Adrenal gland (tissue), 12 donors: Measurements from ENCODE around the gene DZIP1L. TPM values are rescaled to one million over a fixed set of nuclear protein-coding genes. Genes with fewer than 3 reads are reported as not detected.

Source experiments
- DNase-seq, 7 donors: peaks; one replicate each; pipeline ENCODE4 v3.0.0-alpha.2; 2019 to 2020
- H3K27ac ChIP-seq, 5 donors: fragments of 200-600 bp; sonication (generic) in 4 of 5; 1 replicate in 3 of 5; 2 replicates in 2 of 5; pipeline versions ENCODE4 v1.5.1 to v1.8.0; 2016 to 2020; ENCODE audit warnings: mild to moderate bottlenecking in 1 of 5
- H3K27me3 ChIP-seq: fragments of 200-600 bp; 2 replicates; pipeline ENCODE4 v1.8.0; 2021
- H3K36me3 ChIP-seq, 2 donors: fragments of 200-600 bp; replicated peaks in 1 of 2; 1 replicate in 1 of 2; 2 replicates in 1 of 2; pipeline versions ENCODE4 v1.5.1 to v1.8.0; 2018 to 2022
- H3K4me1 ChIP-seq, 2 donors: fragments of 200-600 bp; replicated peaks in 1 of 2; 1 replicate in 1 of 2; 2 replicates in 1 of 2; pipeline versions ENCODE4 v1.5.1 to v1.8.0; 2018 to 2021
- H3K4me3 ChIP-seq, 4 donors: fragments of 200-600 bp; sonication (generic) in 3 of 4; one replicate each; pipeline ENCODE4 v1.5.1; 2016 to 2018
- H3K9me3 ChIP-seq, 3 donors: fragments of 200-600 bp; sonication (generic) in 1 of 3; replicated peaks in 1 of 3; 1 replicate in 2 of 3; 2 replicates in 1 of 3; pipeline versions ENCODE4 v1.5.1 to v1.8.0; 2016 to 2021
- CTCF ChIP-seq, 6 experiments: fragments of 450-650 bp in 4 of 6; fragments of 200-600 bp in 2 of 6; sonication (generic) in 1 of 6; IDR thresholded peaks; 1 replicate in 5 of 6; 2 replicates in 1 of 6; pipeline versions ENCODE4 v1.5.1 to v1.8.0; 2016 to 2021; ENCODE audit warnings: antibody characterized with exemption in 6 of 6, mild to moderate bottlenecking in 2 of 6, moderate library complexity in 1 of 6
- POLR2A ChIP-seq, 2 donors: fragments of 450-650 bp; IDR thresholded peaks; one replicate each; pipeline ENCODE4 v1.6.1; 2017; ENCODE audit warnings: antibody characterized with exemption in 2 of 2, mild to moderate bottlenecking in 2 of 2, moderate library complexity in 1 of 2
- WGBS, 4 donors: extraction: QIAGEN DNeasy Blood & Tissue Kit in 2 of 4; methylation state at CpG; one replicate each; pipeline versions ENCODE4 v1.1.5 to v1.1.7; 2013 to 2017; 5-methylcytosine and 5-hydroxymethylcytosine counted together
- intact Hi-C, 2 donors: fragments of 100-400 bp; cut with DNase I; formaldehyde crosslinking; loops; one replicate each; pipeline versions ENCODE4 v1.14.1 to v1.15.0; 2022 to 2023
- polyA plus RNA-seq, 3 donors: library from polyadenylated mRNA; stranded (reverse); fragments of 200-250 nt in 2 of 3; fragments of 350-450 nt in 1 of 3; fragmentation: Illumina TruSeq in 1 of 3; extraction: RNeasy Lipid Tissue Mini Kit (QIAGEN cat#74804) in 1 of 3; gene quantifications; one replicate each; pipeline ENCODE4 v1.2.3, GENCODE V29; 2013 to 2014
- total RNA-seq, 9 donors: library from RNA; depleted of rRNA in 4 of 9; stranded (reverse); fragments of >200 nt in 4 of 9; fragments of 120-200 nt in 1 of 9; fragmentation: NEBNext Ultra II Directional in 1 of 9; extraction: Animal tissue kit (Norgen Biotek cat#: 25700) in 1 of 9; gene quantifications; one replicate each; pipeline versions ENCODE4 v1.1.0 to v1.2.4, GENCODE V29; 2013 to 2023
- donor health status: healthy with polysubstance abuse.
- donor health status: Bipolar disorder and iron deficiency.
- donor health status: DM: yes; HTN: yes; CAD: no.
- donor health status: DM: no; HTN: no; CAD: no.
- donor health status: DM: no; HTN: no; CAD: no.
- donor health status: DM: yes; HTN: yes; CAD: no.

Gene DZIP1L
- total and polyA plus RNA-seq, 12 donors: 1.2 to 13.7 (median 5.2) TPM

- no peak overlapping the region for H3K27ac ChIP-seq
- no peaks in the 10 kb centered on the region for H3K9me3 ChIP-seq
- no peak overlapping the region for H3K4me3 ChIP-seq
- no peaks in the 10 kb centered on the region for H3K36me3 ChIP-seq
- no peaks in the 10 kb centered on the region for H3K4me1 ChIP-seq
- no peak for TF ChIP-seq CTCF (IDR thresholded peaks at IDR 0.05)
- TF ChIP-seq POLR2A (IDR thresholded peaks at IDR 0.05): no peak
- intact Hi-C loops: no loop called here
- no peaks in the 10 kb centered on the region for H3K27me3 ChIP-seq
- 61 to 76% (median 74%) methylated on average over 11 of the region's 11 CpGs for WGBS, 4 donors
- no peak for DNase-seq
Observed at GRCh38 chr3:138030734-138031280, 84.6 kb downstream of the DZIP1L start.

- no peaks in the 10 kb centered on the region for H3K27me3 ChIP-seq
- no peaks in the 10 kb centered on the region for H3K9me3 ChIP-seq
- TF ChIP-seq POLR2A (IDR thresholded peaks at IDR 0.05) (no peak), CTCF (IDR thresholded peaks at IDR 0.05) (no peak)
- no peak overlapping the region for H3K27ac ChIP-seq
- H3K4me3 ChIP-seq: no peak overlapping the region
- no peak for DNase-seq
- 94 to 97% (median 95%) methylated on average over 4 to 5 of the region's 5 CpGs for WGBS, 4 donors
- intact Hi-C loops: no loop called here
- no peaks in the 10 kb centered on the region for H3K36me3 ChIP-seq
- H3K4me1 ChIP-seq: no peaks in the 10 kb centered on the region
Observed at GRCh38 chr3:138027821-138028220, 87.6 kb downstream of the DZIP1L start.

GRCh38 chr3:138025553-138025952 lies 89.9 kb downstream of the DZIP1L start:
- Histone ChIP-seq H3K4me1 (no peaks in the 10 kb centered on the region), H3K9me3 (no peaks in the 10 kb centered on the region), H3K27me3 (no peaks in the 10 kb centered on the region), H3K27ac (no peak overlapping the region), H3K36me3 (no peaks in the 10 kb centered on the region), H3K4me3 (no peak overlapping the region)
- intact Hi-C loops: no loop called here
- DNase-seq: no peak
- no peak for TF ChIP-seq CTCF (IDR thresholded peaks at IDR 0.05)

- Histone ChIP-seq H3K36me3 (no peaks in the 10 kb centered on the region), H3K4me1 (no peaks in the 10 kb centered on the region), H3K9me3 (no peaks in the 10 kb centered on the region), H3K27me3 (no peaks in the 10 kb centered on the region), H3K4me3 (no peak overlapping the region), H3K27ac (no peak overlapping the region)
- DNase-seq: no peak
- TF ChIP-seq CTCF (IDR thresholded peaks at IDR 0.05) (no peak), POLR2A (IDR thresholded peaks at IDR 0.05) (no peak)
- intact Hi-C loops: no loop called here
- WGBS, 4 donors: 90 to 95% (median 93%) methylated on average over 4 of the region's 4 CpGs
Observed at GRCh38 chr3:138023754-138024153, 91.7 kb downstream of the DZIP1L start.
